Prostate gland (tissue), 2 donors: ENCODE data around the gene ANKRD63. TPM values are rescaled to one million over a fixed set of nuclear protein-coding genes. Genes with fewer than 3 reads are reported as not detected.

ENCODE experiments used
- DNase-seq: peaks from one replicate; pipeline ENCODE4 v3.0.0-alpha.2; 2019; ENCODE audit warnings: low spot score
- H3K27ac ChIP-seq, 2 donors: fragments of 200-600 bp; sonication (generic); 2 replicates each; pipeline ENCODE4 v1.5.1; 2017 to 2019
- H3K27me3 ChIP-seq: fragments of 200-600 bp; sonication (generic); replicated peaks from 2 replicates; pipeline ENCODE4 v1.5.1; 2019; ENCODE audit not compliant: insufficient read depth
- H3K36me3 ChIP-seq, 2 donors: fragments of 200-600 bp; sonication (generic); 1 replicate in 1 of 2; 2 replicates in 1 of 2; pipeline versions ENCODE4 v1.5.1 to v1.8.1; 2017 to 2019
- H3K4me1 ChIP-seq: fragments of 200-600 bp; sonication (generic); replicated peaks from 2 replicates; pipeline ENCODE4 v1.5.1; 2019
- H3K4me3 ChIP-seq, 2 donors: fragments of 200-600 bp; sonication (generic); 2 replicates each; pipeline ENCODE4 v1.5.1; 2017 to 2019
- H3K9me3 ChIP-seq: fragments of 200-600 bp; sonication (generic); 2 replicates; pipeline ENCODE4 v1.5.1; 2017
- POLR2A ChIP-seq: fragments of 450-650 bp; IDR thresholded peaks from one replicate; pipeline ENCODE4 v1.6.1; 2016; ENCODE audit warnings: antibody characterized with exemption, mild to moderate bottlenecking
- POLR2AphosphoS5 ChIP-seq: sonication (generic); formaldehyde crosslinking; IDR thresholded peaks from one replicate; pipeline ENCODE4 v1.6.1; 2017; ENCODE audit warnings: antibody characterized with exemption
- WGBS: methylation state at CpG from one replicate; pipeline ENCODE4 v1.1.5; 2018; 5-methylcytosine and 5-hydroxymethylcytosine counted together
- intact Hi-C: fragments of 100-400 bp; cut with DNase I; formaldehyde crosslinking; loops from one replicate; pipeline ENCODE4 v1.14.2; 2022
- total RNA-seq, 2 donors: library from RNA; depleted of rRNA; stranded (reverse); fragments of >200 nt; gene quantifications; one replicate each; pipeline ENCODE4 v1.1.0, GENCODE V29; 2016
- TF ChIP-seq, protein P1 (sequence below), 4 experiments: fragments of 200-600 bp in 2 of 4; fragments of 450-650 bp in 2 of 4; sonication (generic) in 2 of 4; IDR thresholded peaks; 1 replicate in 3 of 4; 2 replicates in 1 of 4; pipeline ENCODE4 v1.5.1; 2016 to 2019; ENCODE audit warnings: antibody characterized with exemption in 4 of 4, mild to moderate bottlenecking in 2 of 4, moderate library complexity in 2 of 4

The ANKRD63 gene
- total RNA-seq, 2 donors from 2014 or later = 2.7 TPM; not detected in 1

DNA sequence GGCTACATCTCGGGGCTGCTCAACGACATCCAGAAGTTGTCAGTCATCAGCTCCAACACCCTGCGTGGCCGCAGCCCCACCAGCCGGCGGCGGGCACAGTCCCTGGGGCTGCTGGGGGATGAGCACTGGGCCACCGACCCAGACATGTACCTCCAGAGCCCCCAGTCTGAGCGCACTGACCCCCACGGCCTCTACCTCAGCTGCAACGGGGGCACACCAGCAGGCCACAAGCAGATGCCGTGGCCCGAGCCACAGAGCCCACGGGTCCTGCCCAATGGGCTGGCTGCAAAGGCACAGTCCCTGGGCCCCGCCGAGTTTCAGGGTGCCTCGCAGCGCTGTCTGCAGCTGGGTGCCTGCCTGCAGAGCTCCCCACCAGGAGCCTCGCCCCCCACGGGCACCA is 17.0 kb downstream of the ANKRD63 start:
- no peak overlapping the region for H3K27ac ChIP-seq
- H3K9me3 ChIP-seq = no peaks in the 10 kb centered on the region
- no peaks in the 10 kb centered on the region for H3K4me1 ChIP-seq
- intact Hi-C loops = no loop called here
- H3K27me3 ChIP-seq = no peaks in the 10 kb centered on the region
- no peaks in the 10 kb centered on the region for H3K36me3 ChIP-seq
- TF ChIP-seq POLR2AphosphoS5 = no peak
- TF ChIP-seq, protein P1, sequence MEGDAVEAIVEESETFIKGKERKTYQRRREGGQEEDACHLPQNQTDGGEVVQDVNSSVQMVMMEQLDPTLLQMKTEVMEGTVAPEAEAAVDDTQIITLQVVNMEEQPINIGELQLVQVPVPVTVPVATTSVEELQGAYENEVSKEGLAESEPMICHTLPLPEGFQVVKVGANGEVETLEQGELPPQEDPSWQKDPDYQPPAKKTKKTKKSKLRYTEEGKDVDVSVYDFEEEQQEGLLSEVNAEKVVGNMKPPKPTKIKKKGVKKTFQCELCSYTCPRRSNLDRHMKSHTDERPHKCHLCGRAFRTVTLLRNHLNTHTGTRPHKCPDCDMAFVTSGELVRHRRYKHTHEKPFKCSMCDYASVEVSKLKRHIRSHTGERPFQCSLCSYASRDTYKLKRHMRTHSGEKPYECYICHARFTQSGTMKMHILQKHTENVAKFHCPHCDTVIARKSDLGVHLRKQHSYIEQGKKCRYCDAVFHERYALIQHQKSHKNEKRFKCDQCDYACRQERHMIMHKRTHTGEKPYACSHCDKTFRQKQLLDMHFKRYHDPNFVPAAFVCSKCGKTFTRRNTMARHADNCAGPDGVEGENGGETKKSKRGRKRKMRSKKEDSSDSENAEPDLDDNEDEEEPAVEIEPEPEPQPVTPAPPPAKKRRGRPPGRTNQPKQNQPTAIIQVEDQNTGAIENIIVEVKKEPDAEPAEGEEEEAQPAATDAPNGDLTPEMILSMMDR (IDR thresholded peaks at IDR 0.05) = no peak
- no peak for TF ChIP-seq POLR2A
- no peak overlapping the region for H3K4me3 ChIP-seq
- WGBS = 96% methylated on average over 19 of the region's 20 CpGs
- DNase-seq = no peak

DNA sequence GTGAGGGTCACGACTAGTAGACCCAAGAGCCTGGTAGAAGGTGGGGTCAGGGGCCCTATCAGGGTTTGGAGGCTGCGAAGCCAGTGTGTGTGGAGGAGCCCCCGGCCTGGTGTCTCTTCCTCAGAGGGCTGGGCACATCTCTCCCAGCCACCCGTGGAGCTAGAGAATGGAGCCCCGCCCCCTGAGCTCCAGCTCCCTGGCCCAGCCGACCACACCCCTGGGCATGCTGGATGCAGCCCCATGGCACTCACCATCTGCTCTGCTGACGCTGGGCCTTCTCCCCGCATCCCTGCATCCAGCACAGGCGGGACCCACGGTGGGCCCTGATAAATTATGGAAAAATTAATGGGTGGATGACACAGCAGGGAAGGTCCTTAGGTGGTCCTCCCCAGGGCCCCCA is 17.5 kb downstream of the ANKRD63 start:
- TF ChIP-seq POLR2AphosphoS5 (no peak), POLR2A (no peak)
- TF ChIP-seq, protein P1 (IDR thresholded peaks at IDR 0.05) = no peak
- no peaks in the 10 kb centered on the region for H3K36me3 ChIP-seq
- H3K4me1 ChIP-seq = no peaks in the 10 kb centered on the region
- no peak overlapping the region for H3K27ac ChIP-seq
- WGBS = 88% methylated on average over 10 of the region's 10 CpGs
- H3K9me3 ChIP-seq = no peaks in the 10 kb centered on the region
- DNase-seq = no peak
- no peak overlapping the region for H3K4me3 ChIP-seq
- intact Hi-C loops = no loop called here
- no peaks in the 10 kb centered on the region for H3K27me3 ChIP-seq

DNA sequence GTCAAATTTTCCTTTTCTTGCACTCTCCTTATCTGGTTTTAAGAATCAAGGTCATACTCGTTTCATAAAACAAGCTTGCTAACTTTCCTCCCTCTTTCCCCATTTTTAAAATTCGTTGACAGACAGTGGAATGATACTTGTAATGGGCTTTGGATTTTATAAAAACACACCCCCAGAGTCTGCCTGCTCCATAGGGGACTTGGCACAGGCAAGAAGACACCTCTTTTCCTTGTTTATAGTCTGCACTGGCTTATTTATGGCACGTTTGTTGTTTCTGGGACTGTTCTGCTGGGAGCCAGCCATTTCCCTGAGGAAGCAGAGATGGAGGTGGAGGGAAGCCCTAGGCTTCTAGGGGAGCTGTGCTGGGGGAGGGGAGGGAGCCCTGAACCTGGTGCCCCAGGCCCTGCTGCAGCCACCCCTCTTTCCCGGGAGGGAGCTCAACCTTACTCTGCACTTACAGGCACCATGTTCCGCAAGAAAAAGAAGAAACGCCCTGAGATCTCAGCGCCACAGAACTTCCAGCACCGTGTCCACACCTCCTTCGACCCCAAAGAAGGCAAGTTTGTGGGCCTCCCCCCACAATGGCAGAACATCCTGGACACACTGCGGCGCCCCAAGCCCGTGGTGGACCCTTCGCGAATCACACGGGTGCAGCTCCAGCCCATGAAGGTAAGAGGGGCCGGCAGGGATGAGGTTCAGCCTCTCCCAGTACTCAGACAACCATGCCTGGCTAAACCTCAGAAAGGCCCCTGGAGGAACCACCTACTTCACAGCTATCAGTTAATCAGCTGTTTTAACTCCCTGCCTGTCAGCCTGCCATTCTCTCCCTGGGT is 18.3 kb downstream of the ANKRD63 start:
- H3K4me1 ChIP-seq = no peaks in the 10 kb centered on the region
- no peaks in the 10 kb centered on the region for H3K27me3 ChIP-seq
- no peaks in the 10 kb centered on the region for H3K36me3 ChIP-seq
- TF ChIP-seq POLR2A (no peak), POLR2AphosphoS5 (no peak)
- TF ChIP-seq, protein P1 (IDR thresholded peaks at IDR 0.05) = no peak
- no peak for DNase-seq
- intact Hi-C loops = no loop called here
- WGBS = 70% methylated on average over 16 of the region's 16 CpGs
- H3K27ac ChIP-seq = no peak overlapping the region
- no peaks in the 10 kb centered on the region for H3K9me3 ChIP-seq
- no peak overlapping the region for H3K4me3 ChIP-seq

DNA sequence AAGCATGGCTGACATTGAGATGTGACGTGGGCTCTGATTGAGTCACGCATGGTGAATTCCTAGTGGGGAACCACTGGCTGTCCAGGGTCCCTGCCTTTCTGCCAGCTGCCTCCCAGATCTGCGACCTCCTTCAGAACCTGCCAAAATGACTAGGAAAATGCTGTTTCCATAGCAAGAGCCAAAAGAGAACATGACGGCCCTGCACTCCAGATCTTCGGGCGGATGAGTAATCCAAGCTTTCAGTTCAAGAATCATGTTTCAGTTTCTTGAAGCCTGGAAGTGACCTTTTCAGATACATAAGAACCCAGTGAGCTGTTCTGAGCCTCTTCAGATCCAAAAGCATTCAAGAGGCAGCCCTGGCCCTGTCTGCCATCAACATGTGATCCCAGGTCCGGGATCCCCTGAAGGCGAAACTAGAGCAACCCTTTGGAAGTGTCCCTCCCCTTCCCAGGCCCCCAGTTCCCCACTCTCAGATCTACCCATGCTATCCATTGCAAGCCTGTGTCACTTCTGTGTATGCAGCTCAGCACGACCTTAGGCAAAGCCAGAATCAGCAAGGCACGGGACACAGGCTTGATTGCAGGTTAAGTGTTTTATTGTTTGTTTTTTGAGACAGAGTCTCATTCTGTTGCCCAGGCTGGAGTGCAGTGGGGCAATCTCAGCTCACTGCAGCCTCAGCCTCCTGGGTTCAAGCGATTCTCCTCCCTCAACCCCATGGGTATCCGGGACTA is 19.7 kb downstream of the ANKRD63 start:
- WGBS = 77% methylated on average over 12 of the region's 12 CpGs
- Histone ChIP-seq H3K4me1 (no peaks in the 10 kb centered on the region), H3K36me3 (no peaks in the 10 kb centered on the region), H3K27me3 (no peaks in the 10 kb centered on the region), H3K27ac (no peak overlapping the region), H3K4me3 (no peak overlapping the region), H3K9me3 (no peaks in the 10 kb centered on the region)
- TF ChIP-seq, protein P1 (IDR thresholded peaks at IDR 0.05) = no peak
- DNase-seq = no peak
- intact Hi-C loops = no loop called here
